T-helper 22 cell (primary cell): ENCODE data around the gene CD55.

Source experiments
- DNase-seq: peaks from one replicate; pipeline ENCODE4 v3.0.0-alpha.2; 2020; ENCODE audit warnings: low read depth

Gene CD55

GRCh38 chr1:207362962-207363860 lies 41.7 kb downstream of the CD55 start:
- no peak for DNase-seq

GRCh38 chr1:207363871-207364270 lies 42.4 kb downstream of the CD55 start:
- no peak for DNase-seq

- no peak for DNase-seq
These were observed 43.1 kb downstream of the CD55 start for GRCh38 chr1:207364614-207365013.

- no peak for DNase-seq
These were observed 43.6 kb downstream of the CD55 start for GRCh38 chr1:207365063-207365462.

- no peak for DNase-seq
These were observed 44.5 kb downstream of the CD55 start for GRCh38 chr1:207366022-207366421.

- no peak for DNase-seq
These were observed 67.2 kb downstream of the CD55 start for GRCh38 chr1:207388721-207389120.

GRCh38 chr1:207389728-207390464 lies 68.4 kb downstream of the CD55 start:
- no peak for DNase-seq

GRCh38 chr1:207393610-207394009 lies 72.1 kb downstream of the CD55 start:
- no peak for DNase-seq

- no peak for DNase-seq
These were observed 74.8 kb downstream of the CD55 start for GRCh38 chr1:207396168-207396746.

GRCh38 chr1:207397525-207397926 lies 76.0 kb downstream of the CD55 start:
- no peak for DNase-seq

GRCh38 chr1:207398986-207399385 lies 77.5 kb downstream of the CD55 start:
- no peak for DNase-seq

- DNase-seq, result no peak
These were observed 80.1 kb downstream of the CD55 start for GRCh38 chr1:207401578-207401977.

- no peak for DNase-seq
These were observed 81.3 kb downstream of the CD55 start for GRCh38 chr1:207402744-207403143.

GRCh38 chr1:207404849-207405525 lies 83.5 kb downstream of the CD55 start:
- DNase-seq, result no peak

GRCh38 chr1:207405814-207406213 lies 84.3 kb downstream of the CD55 start:
- no peak for DNase-seq

- no peak for DNase-seq
These were observed 86.3 kb downstream of the CD55 start for GRCh38 chr1:207407655-207408260.
